Measurements from ENCODE around the gene RTN4RL2.

RTN4RL2 gene

GRCh38 chr11:57504511-57504910 is 44.2 kb downstream of the RTN4RL2 start:
- no peak for TF ChIP-seq EZH2phosphoT487 (IDR thresholded peaks at IDR 0.05; ENCODE audit: borderline replicate concordance, low read length)
- no peak for TF ChIP-seq CTCF (IDR thresholded peaks at IDR 0.05; ENCODE audit: low read depth, low read length, poor library complexity, severe bottlenecking)
- H3K4me2 ChIP-seq (ENCODE audit: low read length): no peak overlapping the region

GRCh38 chr11:57506522-57506921 is 46.2 kb downstream of the RTN4RL2 start:
- no peaks in the 10 kb centered on the region for H4K20me1 ChIP-seq (ENCODE audit: control insufficient read depth, insufficient read depth, low read depth, low read length)
- no peaks in the 10 kb centered on the region for H3K9me2 ChIP-seq (replicated peaks; ENCODE audit: control insufficient read depth, low read length)
- no peak overlapping the region for H3K4me3 ChIP-seq (ENCODE audit: low read length)
- TF ChIP-seq EZH2phosphoT487 (IDR thresholded peaks at IDR 0.05; ENCODE audit: borderline replicate concordance, low read length) (no peak), CTCF (IDR thresholded peaks at IDR 0.05; ENCODE audit: low read depth, low read length, poor library complexity, severe bottlenecking) (no peak)
- H3K4me2 ChIP-seq (ENCODE audit: low read length): no peak overlapping the region
- H3K27ac ChIP-seq (ENCODE audit: low read depth, low read length): no peak overlapping the region
- H3K9me3 ChIP-seq (ENCODE audit: control insufficient read depth, insufficient read depth, low read length): no peaks in the 10 kb centered on the region
- peaks cover 26% of the 10 kb centered on the region; the same call in 1 of the 2 replicates for H3K36me3 ChIP-seq (ENCODE audit: control insufficient read depth, low read length)
- H3K4me1 ChIP-seq (ENCODE audit: control insufficient read depth, low read length): peaks cover 9% of the 10 kb centered on the region
- H3F3A ChIP-seq (ENCODE audit: control insufficient read depth, insufficient read depth): no peaks in the 10 kb centered on the region
- no peaks in the 10 kb centered on the region for H3K27me3 ChIP-seq (ENCODE audit: control insufficient read depth, low read length)
- H3K79me2 ChIP-seq (ENCODE audit: control insufficient read depth, low read length): peaks cover 10% of the 10 kb centered on the region

More at GRCh38 chr11:57504511-57504910, 44.2 kb downstream of the RTN4RL2 start:
- Histone ChIP-seq H3K4me1 (ENCODE audit: control insufficient read depth, low read length) (no peaks in the 10 kb centered on the region; the same call in 1 of the 2 replicates), H4K20me1 (ENCODE audit: control insufficient read depth, insufficient read depth, low read depth, low read length) (no peaks in the 10 kb centered on the region), H3K79me2 (ENCODE audit: control insufficient read depth, low read length) (peaks cover 5% of the 10 kb centered on the region), H3F3A (ENCODE audit: control insufficient read depth, insufficient read depth) (no peaks in the 10 kb centered on the region), H3K4me3 (ENCODE audit: low read length) (no peak overlapping the region), H3K27me3 (ENCODE audit: control insufficient read depth, low read length) (no peaks in the 10 kb centered on the region), H3K36me3 (ENCODE audit: control insufficient read depth, low read length) (peaks cover 41% of the 10 kb centered on the region; the same call in 1 of the 2 replicates), H3K9me3 (ENCODE audit: control insufficient read depth, insufficient read depth, low read length) (no peaks in the 10 kb centered on the region), H3K9me2 (replicated peaks; ENCODE audit: control insufficient read depth, low read length) (no peaks in the 10 kb centered on the region), H3K27ac (ENCODE audit: low read depth, low read length) (no peak overlapping the region)

- Histone ChIP-seq H3K4me2 (ENCODE audit: low read length) (no peak overlapping the region), H3K36me3 (ENCODE audit: control insufficient read depth, low read length) (peaks cover 24% of the 10 kb centered on the region), H3K27me3 (ENCODE audit: control insufficient read depth, low read length) (no peaks in the 10 kb centered on the region), H4K20me1 (ENCODE audit: control insufficient read depth, insufficient read depth, low read depth, low read length) (no peaks in the 10 kb centered on the region), H3F3A (ENCODE audit: control insufficient read depth, insufficient read depth) (peaks cover 6% of the 10 kb centered on the region; the same call in 1 of the 2 replicates), H3K27ac (ENCODE audit: low read depth, low read length) (no peak overlapping the region), H3K4me3 (ENCODE audit: low read length) (no peak overlapping the region), H3K79me2 (ENCODE audit: control insufficient read depth, low read length) (peaks cover 21% of the 10 kb centered on the region), H3K4me1 (ENCODE audit: control insufficient read depth, low read length) (peaks cover 29% of the 10 kb centered on the region), H3K9me3 (ENCODE audit: control insufficient read depth, insufficient read depth, low read length) (no peaks in the 10 kb centered on the region), H3K9me2 (replicated peaks; ENCODE audit: control insufficient read depth, low read length) (no peaks in the 10 kb centered on the region)
- TF ChIP-seq CTCF (IDR thresholded peaks at IDR 0.05; ENCODE audit: low read depth, low read length, poor library complexity, severe bottlenecking): no peak
- no peak for TF ChIP-seq EZH2phosphoT487 (IDR thresholded peaks at IDR 0.05; ENCODE audit: borderline replicate concordance, low read length)
These were observed 48.2 kb downstream of the RTN4RL2 start for GRCh38 chr11:57508341-57509170.

Data from DOHH2 (cell line).